Measurements from ENCODE around the gene NMBR. TPM values are rescaled to one million over a fixed set of nuclear protein-coding genes. Genes with fewer than 3 reads are reported as not detected.
"Not testable (repeated sequence)": the region's sequence is repeated elsewhere in the genome, so short reads cannot be mapped to it uniquely, and the experiment has no call there.

NMBR gene
- not detected for total RNA-seq

- CTCF ChIA-PET = interaction anchor here (0.7 to 2.0 kb wide), 8 partner anchors 18 to 1243 kb away, joined by 3 to 5 read pairs (median 3); no protein-coding TSS in a partner anchor
- POLR2A ChIA-PET = no interaction called here
Measured at GRCh38 chr6:142146828-142147662, at the start of gene NMBR, which contains the start of gene VTA1. TSS of gene NMBR (minus strand) at chr6:142147122. CDS start at chr6:142088658, 58,464 bp downstream. TSS of gene VTA1 (plus strand) at chr6:142147263. CDS start at chr6:142147288, 25 bp downstream.

- POLR2A ChIA-PET = no interaction called here
- CTCF ChIA-PET = interaction anchor here (1.6 kb wide), 1 partner anchor 12 kb away, joined by 6 read pairs; no protein-coding TSS in a partner anchor
Measured at GRCh38 chr6:142195862-142196541, 49.1 kb upstream of the NMBR start.

GRCh38 chr6:142193621-142194020 lies 46.7 kb upstream of the NMBR start:
- ChIA-PET CTCF (interaction anchor here (0.6 kb wide), 1 partner anchor 177 kb away, joined by 4 read pairs; no protein-coding TSS in a partner anchor), POLR2A (no interaction called here)

GRCh38 chr6:142192343-142192742 lies 45.4 kb upstream of the NMBR start:
- ChIA-PET POLR2A (no interaction called here), CTCF (no interaction called here)

- ChIA-PET CTCF (interaction anchor here (1.2 kb wide), 1 partner anchor 10 kb away, joined by 6 read pairs; no protein-coding TSS in a partner anchor), POLR2A (no interaction called here)
Measured at GRCh38 chr6:142189057-142189456, 42.1 kb upstream of the NMBR start.

- POLR2A ChIA-PET = not testable (repeated sequence)
- CTCF ChIA-PET = interaction anchor here (0.7 to 1.2 kb wide), 2 partner anchors 11 to 39 kb away, joined by 3 to 6 read pairs; no protein-coding TSS in a partner anchor
Measured at GRCh38 chr6:142188341-142188740, 41.4 kb upstream of the NMBR start.

- ChIA-PET CTCF (interaction anchor here (0.9 kb wide), 1 partner anchor 9 kb away, joined by 4 read pairs; no protein-coding TSS in a partner anchor), POLR2A (no interaction called here)
Measured at GRCh38 chr6:142187209-142187608, 40.3 kb upstream of the NMBR start.

- ChIA-PET CTCF (no interaction called here), POLR2A (no interaction called here)
Measured at GRCh38 chr6:142185641-142186040, 38.7 kb upstream of the NMBR start.

GRCh38 chr6:142184307-142184706 lies 37.4 kb upstream of the NMBR start:
- ChIA-PET CTCF (no interaction called here), POLR2A (no interaction called here)

GRCh38 chr6:142183351-142183750 lies 36.4 kb upstream of the NMBR start:
- POLR2A ChIA-PET = no interaction called here
- CTCF ChIA-PET = no interaction called here

GRCh38 chr6:142182004-142182403 lies 35.1 kb upstream of the NMBR start:
- ChIA-PET POLR2A (no interaction called here), CTCF (interaction anchor here (0.9 kb wide), 1 partner anchor 26 kb away, joined by 3 read pairs; no protein-coding TSS in a partner anchor)

GRCh38 chr6:142178129-142178528 lies 31.2 kb upstream of the NMBR start:
- ChIA-PET CTCF (interaction anchor here (0.7 kb wide), 1 partner anchor 8 kb away, joined by 4 read pairs; no protein-coding TSS in a partner anchor), POLR2A (no interaction called here)

- CTCF ChIA-PET = no interaction called here
- POLR2A ChIA-PET = no interaction called here
Measured at GRCh38 chr6:142174703-142175102, 27.8 kb upstream of the NMBR start.

- CTCF ChIA-PET = no interaction called here
Measured at GRCh38 chr6:142173980-142174379, 27.1 kb upstream of the NMBR start.

GRCh38 chr6:142172758-142173157 lies 25.8 kb upstream of the NMBR start:
- POLR2A ChIA-PET = no interaction called here
- CTCF ChIA-PET = no interaction called here

More at GRCh38 chr6:142173980-142174379, 27.1 kb upstream of the NMBR start:
- POLR2A ChIA-PET = no interaction called here

GRCh38 chr6:142171351-142171750 lies 24.4 kb upstream of the NMBR start:
- ChIA-PET CTCF (no interaction called here), POLR2A (no interaction called here)

GRCh38 chr6:142167486-142167885 lies 20.6 kb upstream of the NMBR start:
- POLR2A ChIA-PET = no interaction called here
- CTCF ChIA-PET = no interaction called here

- ChIA-PET CTCF (no interaction called here), POLR2A (no interaction called here)
Measured at GRCh38 chr6:142167071-142167470, 20.1 kb upstream of the NMBR start.

- CTCF ChIA-PET = interaction anchor here (1.5 kb wide), 1 partner anchor 19 kb away, joined by 5 read pairs; the partner anchor contains the start of genes NMBR and VTA1
- POLR2A ChIA-PET = no interaction called here
Measured at GRCh38 chr6:142165227-142165626, 18.3 kb upstream of the NMBR start.

GRCh38 chr6:142162780-142163179 lies 15.9 kb upstream of the NMBR start:
- CTCF ChIA-PET = no interaction called here
- POLR2A ChIA-PET = no interaction called here

GRCh38 chr6:142156758-142157068 lies 9.8 kb upstream of the NMBR start:
- POLR2A ChIA-PET = not testable (repeated sequence)
- CTCF ChIA-PET = interaction anchor here (0.6 kb wide), 1 partner anchor 1723 kb away, joined by 3 read pairs; no protein-coding TSS in a partner anchor

Measured in activated CD8-positive, alpha-beta memory T cell treated with anti-CD3 and anti-CD28 coated beads for 36 hours (primary cell).